K562 (cell line): ENCODE data around the gene CFAP298. TPM values are rescaled to one million over a fixed set of nuclear protein-coding genes. Genes with fewer than 3 reads are reported as not detected.

Experiments
- ATAC-seq: fragments of 200-7000 bp; cut with Tn5 transposase; 3 replicates; pipeline ENCODE4 v1.9.1; 2020; ENCODE audit warnings: moderate library complexity
- BruUV-seq: library from RNA; stranded (reverse); fragments of 400-500 nt; replicated peaks from 2 replicates; lab custom pipeline; 2021; lab: Mats Ljungman, UMichigan
- CTCF ChIA-PET: fragments of 300-600 bp; formaldehyde crosslinking; extraction: SDS; loops from one replicate; lab custom pipeline; 2021; ENCODE audit warnings: low intra/inter-chr PET ratio; lab: Yijun Ruan, JAX
- POLR2A ChIA-PET: fragments of 300-600, 350-650 bp; sonication (Branson Sonifier 250); formaldehyde crosslinking; extraction: SDS; loops from one replicate; lab custom pipeline; 2021; ENCODE audit warnings: antibody characterized with exemption, inconsistent platforms; lab: Yijun Ruan, JAX
- DNase-seq, 4 experiments: peaks; one replicate each; pipeline versions ENCODE4 v3.0.0 to v3.0.0-alpha.2; 2011 to 2018; ENCODE audit warnings: low spot score in 3 of 4, mixed read lengths in 3 of 4; ENCODE audit errors: extremely low read depth in 1 of 4
- FAIRE-seq: peaks from 2 replicates; lab custom pipeline; 2011; peaks lifted over from hg19 to GRCh38; lab: Jason Lieb, UNC
- H2AFZ ChIP-seq: 2 replicates; pipeline ENCODE4 v1.6.0; 2011; ENCODE audit warnings: low read depth, low read length, control low read depth, inconsistent platforms
- H3K27ac ChIP-seq: fragments of 200-600 bp; 3 replicates; pipeline ENCODE4 v1.8.0; 2011; ENCODE audit warnings: low read depth, mild to moderate bottlenecking, control low read depth, inconsistent platforms, low read length, moderate library complexity, mixed read lengths; ENCODE audit errors: extremely low read depth
- H3K27me3 ChIP-seq, 2 experiments: fragments of 300-600 bp in 1 of 2; 2 replicates in 1 of 2; 3 replicates in 1 of 2; pipeline versions ENCODE4 v1.6.0 to v1.8.0; 2011; ENCODE audit warnings: inconsistent platforms in 2 of 2, low read length in 2 of 2, mild to moderate bottlenecking in 1 of 2, mixed read lengths in 1 of 2, moderate library complexity in 1 of 2; ENCODE audit not compliant: control insufficient read depth in 2 of 2, insufficient read depth in 2 of 2
- H3K36me3 ChIP-seq: fragments of 300-600 bp; 3 replicates; pipeline ENCODE4 v1.8.0; 2011; ENCODE audit warnings: mild to moderate bottlenecking, low read length, inconsistent platforms; ENCODE audit not compliant: control insufficient read depth, insufficient read depth
- H3K4me1 ChIP-seq, 2 experiments: fragments of 200-600 bp in 1 of 2; replicated peaks in 1 of 2; 2 replicates in 1 of 2; 3 replicates in 1 of 2; pipeline versions ENCODE4 v1.5.1 to v1.8.0; 2011; ENCODE audit warnings: inconsistent platforms in 2 of 2, low read length in 2 of 2, mild to moderate bottlenecking in 1 of 2, mixed read lengths in 1 of 2, moderate library complexity in 1 of 2; ENCODE audit not compliant: control insufficient read depth in 2 of 2, insufficient read depth in 2 of 2
- H3K4me2 ChIP-seq: 2 replicates; pipeline ENCODE4 v1.6.1; 2011; ENCODE audit warnings: low read length, control low read depth, inconsistent platforms, mixed read lengths; ENCODE audit not compliant: insufficient read depth
- H3K4me3 ChIP-seq: fragments of 200-600 bp; sonication (generic), shearing (Covaris generic); 2 replicates; pipeline ENCODE4 v1.5.1; 2016; ENCODE audit warnings: control low read depth, inconsistent platforms
- H3K79me2 ChIP-seq: fragments of 200-600 bp; 3 replicates; pipeline ENCODE4 v1.8.0; 2011; ENCODE audit warnings: low read length, inconsistent platforms; ENCODE audit not compliant: control insufficient read depth, insufficient read depth
- H3K9ac ChIP-seq, 2 experiments: 2 replicates each; pipeline versions ENCODE4 v1.6.0 to v1.6.1; 2011; ENCODE audit warnings: low read depth in 2 of 2, low read length in 2 of 2, control low read depth in 1 of 2, inconsistent platforms in 1 of 2, mild to moderate bottlenecking in 1 of 2, mixed read lengths in 1 of 2; ENCODE audit not compliant: insufficient read depth in 1 of 2
- H3K9me1 ChIP-seq: one replicate; pipeline ENCODE4 v1.6.0; 2011; ENCODE audit warnings: inconsistent platforms, mild to moderate bottlenecking, low read length, moderate library complexity; ENCODE audit not compliant: control insufficient read depth, insufficient read depth
- H3K9me3 ChIP-seq: replicated peaks from 2 replicates; pipeline ENCODE4 v1.5.1; 2011; ENCODE audit warnings: low read depth, low read length, inconsistent platforms; ENCODE audit not compliant: control insufficient read depth, insufficient read depth
- H4K20me1 ChIP-seq: replicated peaks from 2 replicates; pipeline ENCODE4 v1.6.1; 2011; ENCODE audit warnings: low read length, inconsistent platforms, mixed read lengths; ENCODE audit not compliant: control insufficient read depth, insufficient read depth
- ATF1 ChIP-seq, 2 experiments: fragments of 450-650 bp in 1 of 2; IDR thresholded peaks; 2 replicates each; pipeline ENCODE4 v1.6.1; 2016; ENCODE audit warnings: missing compliant biosample characterization in 1 of 2, missing genetic modification characterization in 1 of 2
- CBFB ChIP-seq: sonication (generic); formaldehyde crosslinking; IDR thresholded peaks from 2 replicates; pipeline ENCODE4 v1.4.0; 2020; ENCODE audit warnings: mild to moderate bottlenecking, missing genetic modification reagents
- CEBPB ChIP-seq: fragments of 450-650 bp; IDR thresholded peaks from 2 replicates; pipeline ENCODE4 v1.6.1; 2016; ENCODE audit warnings: missing genetic modification characterization, missing compliant biosample characterization
- ELF1 ChIP-seq: fragments of 200-800 bp; sonication (Bioruptor generic); IDR thresholded peaks from 2 replicates; pipeline ENCODE4 v1.6.1; 2016; ENCODE audit warnings: missing genetic modification characterization, missing compliant biosample characterization
- MAZ ChIP-seq, 2 experiments: fragments of 450-650 bp in 1 of 2; sonication (generic) in 1 of 2; formaldehyde crosslinking; IDR thresholded peaks in 1 of 2; conservative IDR thresholded peaks in 1 of 2; 2 replicates each; pipeline versions ENCODE4 v1.4.0 to v1.5.0; 2020; ENCODE audit warnings: mild to moderate bottlenecking in 1 of 2, missing genetic modification reagents in 1 of 2
- NCOA4 ChIP-seq: fragments of 450-650 bp; IDR thresholded peaks from 2 replicates; pipeline ENCODE4 v1.6.1; 2018; ENCODE audit warnings: mild to moderate bottlenecking; ENCODE audit not compliant: partially characterized antibody
- RAD21 ChIP-seq, 2 experiments: fragments of 250-450 bp in 1 of 2; fragments of 450-650 bp in 1 of 2; sonication (Bioruptor Pico) in 1 of 2; formaldehyde crosslinking in 1 of 2; IDR thresholded peaks in 1 of 2; conservative IDR thresholded peaks in 1 of 2; 2 replicates each; pipeline versions ENCODE4 v1.4.0 to v1.8.0; 2020 to 2022; ENCODE audit warnings: mild to moderate bottlenecking in 2 of 2, moderate library complexity in 1 of 2
- SMC3 ChIP-seq: conservative IDR thresholded peaks from 2 replicates; pipeline ENCODE4 v1.6.1; 2011; ENCODE audit warnings: low read depth, low read length, improper control_type of control experiment; ENCODE audit not compliant: insufficient read depth
- WGBS: fragments of 100-300 bp; shearing (Covaris generic); methylation state at CpG from one replicate; pipeline ENCODE4 v1.1.6; 2016; ENCODE audit warnings: low coverage, mixed read lengths; ENCODE audit not compliant: insufficient coverage; ENCODE audit errors: missing lambda C conversion rate; 5-methylcytosine and 5-hydroxymethylcytosine counted together
- in situ Hi-C: fragments of 300-500 bp; cut with MboI; formaldehyde crosslinking; loops from 4 replicates; pipeline ENCODE4 v1.15.0; 2018; ENCODE audit warnings: inconsistent platforms, mixed read lengths
- intact Hi-C: fragments of 100-400 bp; cut with micrococcal nuclease; formaldehyde crosslinking; loops from 2 replicates; pipeline ENCODE4 v1.14.2; 2022
- polyA plus RNA-seq, 8 experiments: library from polyadenylated mRNA; depleted of rRNA in 4 of 8; stranded (reverse) in 5 of 8; unstranded in 3 of 8; fragments of >200 nt; fragmentation: Nextera tagmentation in 2 of 8; fragmentation: Illumina TruSeq in 1 of 8; extraction: Ambion mirVana in 2 of 8; extraction: Trizol in 1 of 8; gene quantifications; 2 replicates each; pipeline versions ENCODE4 v1.2.1 to v1.2.3, GENCODE V29; 2011 to 2014; ENCODE audit warnings: inconsistent platforms in 1 of 8, missing spikeins in 1 of 8
- total RNA-seq, 7 experiments: library from RNA; depleted of rRNA in 6 of 7; stranded (reverse); fragments of >200 nt in 6 of 7; fragmentation: Illumina TruSeq in 2 of 7; extraction: Trizol in 2 of 7; gene quantifications; 2 replicates each; pipeline versions ENCODE4 v1.2.1 to v1.2.3, GENCODE V29; 2011 to 2021; ENCODE audit warnings: low replicate concordance in 1 of 7
- TF ChIP-seq, protein P1 (sequence below), 2 experiments: IDR thresholded peaks; 2 replicates each; pipeline ENCODE4 v1.6.1; 2012; ENCODE audit warnings: improper control_type of control experiment in 2 of 2, low read depth in 2 of 2, low read length in 2 of 2, borderline replicate concordance in 1 of 2
- TF ChIP-seq, protein P2 (sequence below), 3 experiments: IDR thresholded peaks in 2 of 3; conservative IDR thresholded peaks in 1 of 3; 2 replicates each; pipeline ENCODE4 v1.5.1; 2011 to 2012; ENCODE audit warnings: low read length in 3 of 3, mild to moderate bottlenecking in 3 of 3, control low read depth in 2 of 3, improper control_type of control experiment in 1 of 3, inconsistent platforms in 1 of 3, low read depth in 1 of 3, mixed read lengths in 1 of 3, moderate library complexity in 1 of 3; ENCODE audit not compliant: insufficient read depth in 2 of 3
- TF ChIP-seq, protein P3 (sequence below): fragments of 450-650 bp; formaldehyde crosslinking; IDR thresholded peaks from 2 replicates; pipeline ENCODE4 v1.4.0; 2020; ENCODE audit warnings: mild to moderate bottlenecking, moderate library complexity
- TF ChIP-seq, protein P4 (sequence below): fragments of 250-450 bp; sonication (Bioruptor Pico); IDR thresholded peaks from 2 replicates; pipeline ENCODE4 v1.5.0; 2022; ENCODE audit warnings: mild to moderate bottlenecking

Gene CFAP298
- total and polyA plus RNA-seq, 9 of the 15 experiments (the other 6 are each of a cell fraction or from before 2014, with no cell fraction given) = 31.4 to 178 (median 89.7) TPM

DNA sequence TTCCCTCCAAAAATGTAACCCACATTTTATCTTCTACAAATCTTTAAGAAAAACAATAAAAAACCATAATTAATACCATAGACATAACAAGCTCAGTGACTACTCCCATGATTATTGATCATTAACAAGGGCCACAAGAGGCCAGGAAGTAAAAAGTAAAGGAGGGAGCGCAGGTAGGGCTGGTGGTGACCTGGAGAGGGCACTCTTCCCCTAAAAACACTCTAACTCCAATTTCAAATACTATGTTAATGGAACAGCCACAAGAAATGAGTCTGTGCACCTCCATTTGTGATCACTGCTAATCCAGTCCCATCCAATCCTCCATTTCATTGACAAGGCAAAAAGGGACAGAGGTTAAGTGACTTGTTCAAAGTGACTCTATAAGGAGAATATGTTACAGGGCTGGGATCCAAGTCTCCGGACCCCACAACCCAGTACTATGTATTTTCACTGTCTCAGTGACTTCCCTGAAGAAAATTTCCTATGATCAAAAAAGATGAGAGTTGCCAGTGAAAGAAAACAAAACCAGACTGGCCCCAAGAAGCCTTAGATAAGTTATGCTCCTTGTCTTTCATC lies 41.2 kb upstream of the CFAP298 start:
- BruUV-seq = no TSS peak
- POLR2A ChIA-PET = no interaction called here
- no peak overlapping the region for H3K4me3 ChIP-seq
- FAIRE-seq = peak; percentile 83
- H3K4me2 ChIP-seq = no peak overlapping the region
- no peak overlapping the region for H2AFZ ChIP-seq
- H3K27me3 ChIP-seq = no peaks in the 10 kb centered on the region
- H3K9me3 ChIP-seq = no peaks in the 10 kb centered on the region
- no peak overlapping the region for H3K27ac ChIP-seq
- H3K79me2 ChIP-seq = no peaks in the 10 kb centered on the region
- no peaks in the 10 kb centered on the region for H3K9me1 ChIP-seq
- H3K36me3 ChIP-seq = peaks cover 32% of the 10 kb centered on the region; the same call in 2 of the 3 replicates
- CTCF ChIA-PET = interaction anchor here (0.6 to 3.3 kb wide), 3 partner anchors 26 to 543 kb away, joined by 4 to 24 read pairs (median 4); no protein-coding TSS in a partner anchor
- intact Hi-C loops = loop anchor here (1.0 to 5.0 kb wide), 2 partner anchors 173 to 544 kb away; no protein-coding TSS in a partner anchor
- ATAC-seq = peak; percentile 98
- no peaks in the 10 kb centered on the region for H4K20me1 ChIP-seq
- no peak overlapping the region for H3K9ac ChIP-seq
- peak; percentile 54 to 67 (median 62) for DNase-seq
- 69% methylated on average over 2 of the region's 2 CpGs for WGBS
- in situ Hi-C loops = loop anchor here (25.0 kb wide), 1 partner anchor 534 kb away; no protein-coding TSS in a partner anchor
- H3K4me1 ChIP-seq = no peaks in the 10 kb centered on the region
- TF ChIP-seq SMC3 (peak; percentile 74), CBFB (no peak), CEBPB (no peak), RAD21 (CRISPR knock-in tag; conservative IDR thresholded peaks at IDR 0.05 in 1 of 2, IDR thresholded peaks at IDR 0.05 in 1 of 2) (peak; percentile 70 to 84), ELF1 (tag) (0 out of 2 replicates have a peak, but pooled peaks have one; percentile 30), ATF1 (CRISPR knock-in tag; IDR thresholded peaks at IDR 0.05) (no peak), ATF1 (tag; IDR thresholded peaks at IDR 0.05) (no peak), MAZ (CRISPR knock-in tag; conservative IDR thresholded peaks at IDR 0.05 in 1 of 2, IDR thresholded peaks at IDR 0.05 in 1 of 2) (no peak), NCOA4 (no peak)
- TF ChIP-seq, protein P1, sequence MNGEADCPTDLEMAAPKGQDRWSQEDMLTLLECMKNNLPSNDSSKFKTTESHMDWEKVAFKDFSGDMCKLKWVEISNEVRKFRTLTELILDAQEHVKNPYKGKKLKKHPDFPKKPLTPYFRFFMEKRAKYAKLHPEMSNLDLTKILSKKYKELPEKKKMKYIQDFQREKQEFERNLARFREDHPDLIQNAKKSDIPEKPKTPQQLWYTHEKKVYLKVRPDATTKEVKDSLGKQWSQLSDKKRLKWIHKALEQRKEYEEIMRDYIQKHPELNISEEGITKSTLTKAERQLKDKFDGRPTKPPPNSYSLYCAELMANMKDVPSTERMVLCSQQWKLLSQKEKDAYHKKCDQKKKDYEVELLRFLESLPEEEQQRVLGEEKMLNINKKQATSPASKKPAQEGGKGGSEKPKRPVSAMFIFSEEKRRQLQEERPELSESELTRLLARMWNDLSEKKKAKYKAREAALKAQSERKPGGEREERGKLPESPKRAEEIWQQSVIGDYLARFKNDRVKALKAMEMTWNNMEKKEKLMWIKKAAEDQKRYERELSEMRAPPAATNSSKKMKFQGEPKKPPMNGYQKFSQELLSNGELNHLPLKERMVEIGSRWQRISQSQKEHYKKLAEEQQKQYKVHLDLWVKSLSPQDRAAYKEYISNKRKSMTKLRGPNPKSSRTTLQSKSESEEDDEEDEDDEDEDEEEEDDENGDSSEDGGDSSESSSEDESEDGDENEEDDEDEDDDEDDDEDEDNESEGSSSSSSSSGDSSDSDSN (IDR thresholded peaks at IDR 0.05; ENCODE audit: borderline replicate concordance in 1 of 2, low read depth in 2 of 2, low read length in 2 of 2) = no peak
- TF ChIP-seq, protein P2, sequence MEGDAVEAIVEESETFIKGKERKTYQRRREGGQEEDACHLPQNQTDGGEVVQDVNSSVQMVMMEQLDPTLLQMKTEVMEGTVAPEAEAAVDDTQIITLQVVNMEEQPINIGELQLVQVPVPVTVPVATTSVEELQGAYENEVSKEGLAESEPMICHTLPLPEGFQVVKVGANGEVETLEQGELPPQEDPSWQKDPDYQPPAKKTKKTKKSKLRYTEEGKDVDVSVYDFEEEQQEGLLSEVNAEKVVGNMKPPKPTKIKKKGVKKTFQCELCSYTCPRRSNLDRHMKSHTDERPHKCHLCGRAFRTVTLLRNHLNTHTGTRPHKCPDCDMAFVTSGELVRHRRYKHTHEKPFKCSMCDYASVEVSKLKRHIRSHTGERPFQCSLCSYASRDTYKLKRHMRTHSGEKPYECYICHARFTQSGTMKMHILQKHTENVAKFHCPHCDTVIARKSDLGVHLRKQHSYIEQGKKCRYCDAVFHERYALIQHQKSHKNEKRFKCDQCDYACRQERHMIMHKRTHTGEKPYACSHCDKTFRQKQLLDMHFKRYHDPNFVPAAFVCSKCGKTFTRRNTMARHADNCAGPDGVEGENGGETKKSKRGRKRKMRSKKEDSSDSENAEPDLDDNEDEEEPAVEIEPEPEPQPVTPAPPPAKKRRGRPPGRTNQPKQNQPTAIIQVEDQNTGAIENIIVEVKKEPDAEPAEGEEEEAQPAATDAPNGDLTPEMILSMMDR (IDR thresholded peaks at IDR 0.05 in 2 of 3, conservative IDR thresholded peaks at IDR 0.05 in 1 of 3; ENCODE audit: insufficient read depth in 2 of 3, low read depth in 1 of 3, low read length in 3 of 3) = peak; percentile 77 to 88 (median 86)
- TF ChIP-seq, protein P3, sequence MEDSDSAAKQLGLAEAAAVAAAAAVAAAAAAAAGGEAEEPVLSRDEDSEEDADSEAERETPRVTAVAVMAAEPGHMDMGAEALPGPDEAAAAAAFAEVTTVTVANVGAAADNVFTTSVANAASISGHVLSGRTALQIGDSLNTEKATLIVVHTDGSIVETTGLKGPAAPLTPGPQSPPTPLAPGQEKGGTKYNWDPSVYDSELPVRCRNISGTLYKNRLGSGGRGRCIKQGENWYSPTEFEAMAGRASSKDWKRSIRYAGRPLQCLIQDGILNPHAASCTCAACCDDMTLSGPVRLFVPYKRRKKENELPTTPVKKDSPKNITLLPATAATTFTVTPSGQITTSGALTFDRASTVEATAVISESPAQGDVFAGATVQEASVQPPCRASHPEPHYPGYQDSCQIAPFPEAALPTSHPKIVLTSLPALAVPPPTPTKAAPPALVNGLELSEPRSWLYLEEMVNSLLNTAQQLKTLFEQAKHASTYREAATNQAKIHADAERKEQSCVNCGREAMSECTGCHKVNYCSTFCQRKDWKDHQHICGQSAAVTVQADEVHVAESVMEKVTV (CRISPR knock-in tag) = peak; percentile 65
- TF ChIP-seq, protein P4, sequence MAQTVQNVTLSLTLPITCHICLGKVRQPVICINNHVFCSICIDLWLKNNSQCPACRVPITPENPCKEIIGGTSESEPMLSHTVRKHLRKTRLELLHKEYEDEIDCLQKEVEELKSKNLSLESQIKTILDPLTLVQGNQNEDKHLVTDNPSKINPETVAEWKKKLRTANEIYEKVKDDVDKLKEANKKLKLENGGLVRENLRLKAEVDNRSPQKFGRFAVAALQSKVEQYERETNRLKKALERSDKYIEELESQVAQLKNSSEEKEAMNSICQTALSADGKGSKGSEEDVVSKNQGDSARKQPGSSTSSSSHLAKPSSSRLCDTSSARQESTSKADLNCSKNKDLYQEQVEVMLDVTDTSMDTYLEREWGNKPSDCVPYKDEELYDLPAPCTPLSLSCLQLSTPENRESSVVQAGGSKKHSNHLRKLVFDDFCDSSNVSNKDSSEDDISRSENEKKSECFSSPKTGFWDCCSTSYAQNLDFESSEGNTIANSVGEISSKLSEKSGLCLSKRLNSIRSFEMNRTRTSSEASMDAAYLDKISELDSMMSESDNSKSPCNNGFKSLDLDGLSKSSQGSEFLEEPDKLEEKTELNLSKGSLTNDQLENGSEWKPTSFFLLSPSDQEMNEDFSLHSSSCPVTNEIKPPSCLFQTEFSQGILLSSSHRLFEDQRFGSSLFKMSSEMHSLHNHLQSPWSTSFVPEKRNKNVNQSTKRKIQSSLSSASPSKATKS (CRISPR knock-in tag) = no peak
